HG02571 (cell line): Measurements from ENCODE around the gene SHE.

Experiments
- ATAC-seq: cut with Tn5 transposase; IDR thresholded peaks from one replicate; pipeline ENCODE4 v1.9.1; 2021; ENCODE audit warnings: mild to moderate bottlenecking, moderate library complexity; ENCODE audit not compliant: unreplicated experiment

Gene SHE

DNA sequence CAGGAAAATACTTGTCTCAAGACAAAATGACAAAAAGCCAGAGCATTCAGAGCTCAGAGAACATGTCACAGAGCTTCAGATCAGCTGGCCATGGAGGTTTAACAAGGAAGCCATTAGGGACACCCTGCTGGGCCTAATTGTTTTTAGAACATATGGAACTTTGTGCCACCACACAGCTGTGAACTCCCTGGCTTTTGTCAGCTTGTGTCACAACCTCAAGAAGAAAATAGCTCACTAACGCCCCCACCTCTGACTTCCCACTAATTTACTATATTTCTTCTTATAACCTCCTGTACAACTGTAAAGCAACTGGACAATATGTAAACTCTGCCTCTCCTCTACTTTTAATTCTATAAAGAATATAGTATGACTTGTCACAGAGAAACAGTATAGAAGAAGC lies 21.2 kb downstream of the SHE start:
- no peak for ATAC-seq

DNA sequence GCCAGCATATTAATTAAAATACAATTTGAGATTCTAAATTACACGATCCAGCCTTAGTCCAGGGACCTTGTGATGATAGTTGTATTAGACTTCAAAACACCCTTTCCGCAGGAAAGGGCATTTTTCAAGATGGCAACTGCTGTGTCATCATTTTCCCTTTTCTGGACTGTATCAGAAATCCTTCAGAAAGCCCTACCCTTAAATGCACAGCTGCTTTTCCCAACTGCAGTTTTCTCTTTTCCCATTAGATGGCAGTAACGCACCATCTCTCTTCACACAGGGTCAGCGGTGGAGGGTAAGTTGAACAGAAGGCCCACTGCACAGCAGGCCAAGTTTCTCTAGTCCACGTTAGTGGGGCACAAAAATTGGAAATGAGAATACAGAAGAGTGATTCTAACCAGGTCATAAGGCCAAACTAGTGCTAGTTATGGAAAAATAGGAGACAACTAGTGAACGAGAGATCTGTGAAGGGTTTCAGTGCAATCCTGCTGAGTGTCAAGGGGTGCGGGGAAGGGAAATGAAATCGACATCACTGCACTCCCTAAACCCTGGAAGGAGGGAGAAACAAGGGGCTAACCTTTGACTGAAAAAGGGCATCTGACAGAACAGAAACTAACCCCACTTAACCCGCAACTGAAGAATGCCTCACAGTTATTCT lies 22.3 kb downstream of the SHE start:
- ATAC-seq = no peak

DNA sequence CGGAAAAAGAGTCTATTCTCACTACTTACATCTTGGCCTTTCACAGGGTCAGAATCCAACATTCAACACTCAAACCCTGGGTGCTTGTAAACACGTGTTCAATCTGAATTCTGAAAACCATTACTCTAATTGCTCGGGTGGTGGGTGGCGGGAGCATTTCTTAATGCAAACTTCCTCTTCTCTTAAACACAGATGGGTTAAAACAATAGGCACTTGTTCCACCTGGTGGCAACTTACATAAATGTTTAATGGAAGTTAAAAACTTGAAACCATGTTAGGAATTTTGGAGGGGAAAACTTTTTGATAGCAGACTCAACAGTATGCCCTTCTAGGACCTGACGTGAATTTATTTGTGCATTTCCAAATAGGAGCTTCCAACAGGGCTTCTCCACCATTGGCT lies 23.6 kb downstream of the SHE start:
- ATAC-seq = no peak

DNA sequence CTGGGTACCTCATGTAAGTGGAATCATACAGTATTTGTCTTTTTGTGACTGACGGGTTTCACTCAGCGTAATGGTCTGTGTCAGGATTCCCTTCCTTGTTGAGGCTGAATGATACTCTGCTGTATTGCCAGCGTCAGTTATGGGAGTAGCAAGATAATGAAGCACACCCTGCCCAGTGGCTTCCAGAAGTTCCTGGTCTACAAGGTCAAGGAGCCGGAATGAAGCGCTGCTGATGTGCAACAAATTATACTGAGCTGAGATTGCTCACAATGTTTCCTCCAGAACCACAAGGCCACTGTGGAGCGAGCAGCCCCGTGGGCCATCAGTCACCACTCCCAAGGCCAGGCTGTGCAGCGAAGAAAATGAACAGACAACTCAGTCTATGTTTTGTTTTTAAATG lies 24.2 kb downstream of the SHE start:
- ATAC-seq = no peak

DNA sequence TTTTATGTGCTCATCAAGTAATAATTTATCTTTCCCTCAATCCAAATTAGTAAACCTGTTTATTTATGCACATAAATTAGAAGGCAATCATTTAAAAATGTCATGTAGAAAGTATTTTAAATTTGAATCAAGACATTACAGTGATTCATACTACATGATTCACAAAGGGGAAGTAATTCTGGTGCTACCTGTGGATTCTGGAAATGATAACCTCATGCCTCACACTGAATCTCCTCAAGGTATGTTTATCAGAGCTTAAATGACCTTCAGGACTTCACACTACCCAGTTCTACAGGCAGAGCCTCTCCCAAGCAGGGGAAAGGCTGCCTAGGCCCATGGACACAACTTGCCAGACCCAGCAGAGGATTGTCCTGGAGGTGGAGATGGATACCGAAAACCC lies 25.4 kb downstream of the SHE start:
- ATAC-seq = no peak

DNA sequence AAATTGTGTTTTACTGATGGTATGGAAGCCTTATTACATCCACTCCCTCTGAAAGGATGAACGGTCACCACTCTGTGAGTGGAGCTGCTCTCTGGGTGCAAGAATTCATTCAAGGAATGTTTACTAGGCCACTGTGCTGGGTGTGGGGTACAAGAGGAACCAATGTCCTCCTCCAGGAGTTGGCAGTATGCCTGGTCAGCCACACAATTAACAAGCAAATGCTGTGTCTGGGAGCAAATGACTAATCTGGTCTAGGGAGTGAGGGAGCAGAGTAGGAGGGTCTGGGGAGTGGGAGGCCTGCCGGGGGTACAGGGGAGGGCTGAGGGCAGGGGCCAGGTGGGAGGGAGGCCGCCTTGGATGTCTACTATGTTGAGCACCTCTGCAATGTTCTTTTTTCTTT lies 27.4 kb downstream of the SHE start:
- ATAC-seq = no peak

DNA sequence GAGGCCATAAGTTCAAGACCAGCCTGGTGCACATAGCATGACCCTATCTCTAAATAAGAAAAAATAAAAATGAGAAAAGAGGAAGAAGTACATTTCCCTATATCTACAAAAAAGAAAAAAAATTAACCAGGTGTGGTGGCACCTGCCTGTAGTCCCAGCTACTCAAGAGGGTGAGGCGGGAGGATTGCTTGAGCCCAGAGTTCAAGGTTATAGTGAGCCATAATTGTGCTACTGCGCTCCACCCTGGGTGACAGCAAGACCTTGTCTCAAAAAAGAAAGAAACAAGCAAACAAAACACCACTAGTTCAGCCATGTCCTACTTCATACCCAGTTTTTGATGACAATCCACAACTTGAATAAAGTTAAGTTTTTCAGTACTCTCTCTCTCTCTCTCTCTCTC lies 30.9 kb downstream of the SHE start:
- no peak for ATAC-seq

DNA sequence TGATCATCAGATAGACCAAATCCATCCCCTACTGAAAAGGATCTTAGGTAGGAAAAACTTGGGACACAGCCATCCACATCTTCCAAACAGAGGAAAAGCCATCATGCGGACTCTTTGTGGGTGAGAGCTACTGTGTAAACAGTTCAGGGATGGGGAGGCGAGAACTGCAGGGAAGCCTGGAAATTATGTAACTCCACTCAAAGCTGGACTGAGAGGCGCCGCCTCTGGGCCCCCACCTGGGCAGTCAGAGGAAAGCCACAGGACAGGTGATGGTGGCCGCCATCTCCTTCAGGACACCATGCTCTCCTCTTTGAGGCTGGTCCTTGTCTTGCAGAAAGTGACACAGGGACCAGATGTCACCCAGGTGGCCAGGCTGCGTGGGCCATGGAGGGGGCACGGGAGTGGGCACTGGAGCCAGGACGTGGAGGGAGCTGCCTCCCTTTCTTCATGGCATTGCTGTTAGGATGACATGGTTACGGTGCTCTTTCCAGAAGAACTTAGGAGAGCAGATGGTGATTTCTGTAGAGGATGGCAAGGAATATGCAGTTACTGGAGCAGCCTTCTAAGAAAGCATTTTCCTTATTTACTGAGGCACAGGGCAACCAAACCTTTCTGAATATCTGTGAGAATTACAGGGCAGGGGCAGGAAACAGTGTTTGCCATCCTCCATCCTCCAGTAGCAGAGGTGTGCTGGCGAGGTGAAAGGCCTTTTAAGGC lies 32.2 kb downstream of the SHE start:
- ATAC-seq = no peak

DNA sequence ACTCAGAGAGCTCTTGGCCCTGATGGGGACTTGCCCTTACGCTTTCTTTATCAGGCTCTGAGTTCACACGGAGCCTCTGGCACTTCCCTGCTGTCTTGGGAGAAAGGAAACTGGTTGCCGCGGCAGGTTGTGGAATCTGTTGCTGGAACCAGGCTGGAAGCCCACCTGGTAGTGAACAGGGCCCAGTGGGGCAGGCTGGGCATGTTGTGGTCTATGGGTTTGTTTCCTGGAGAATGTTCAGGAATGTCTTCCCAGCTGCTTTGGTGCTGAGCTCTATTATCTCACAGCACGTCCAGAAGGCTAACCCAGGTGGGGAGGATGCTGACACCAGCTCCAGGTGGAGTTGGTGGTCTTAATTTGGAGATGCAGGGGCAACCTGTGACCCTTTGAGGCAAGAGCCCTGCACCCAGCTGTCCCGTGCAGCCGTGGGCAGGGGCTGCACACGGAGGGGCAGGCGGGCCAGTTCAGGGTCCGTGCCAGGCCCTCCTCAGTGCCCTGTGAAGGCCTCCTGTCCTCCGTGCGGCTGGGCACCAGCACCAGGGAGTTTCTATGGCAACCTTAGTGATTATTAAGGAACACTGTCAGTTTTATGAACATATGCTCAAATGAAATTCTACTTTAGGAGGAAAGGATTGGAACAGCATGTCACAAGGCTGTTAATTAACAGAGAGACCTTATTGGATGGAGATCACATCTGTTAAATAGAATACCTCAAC lies 33.5 kb downstream of the SHE start:
- no peak for ATAC-seq

DNA sequence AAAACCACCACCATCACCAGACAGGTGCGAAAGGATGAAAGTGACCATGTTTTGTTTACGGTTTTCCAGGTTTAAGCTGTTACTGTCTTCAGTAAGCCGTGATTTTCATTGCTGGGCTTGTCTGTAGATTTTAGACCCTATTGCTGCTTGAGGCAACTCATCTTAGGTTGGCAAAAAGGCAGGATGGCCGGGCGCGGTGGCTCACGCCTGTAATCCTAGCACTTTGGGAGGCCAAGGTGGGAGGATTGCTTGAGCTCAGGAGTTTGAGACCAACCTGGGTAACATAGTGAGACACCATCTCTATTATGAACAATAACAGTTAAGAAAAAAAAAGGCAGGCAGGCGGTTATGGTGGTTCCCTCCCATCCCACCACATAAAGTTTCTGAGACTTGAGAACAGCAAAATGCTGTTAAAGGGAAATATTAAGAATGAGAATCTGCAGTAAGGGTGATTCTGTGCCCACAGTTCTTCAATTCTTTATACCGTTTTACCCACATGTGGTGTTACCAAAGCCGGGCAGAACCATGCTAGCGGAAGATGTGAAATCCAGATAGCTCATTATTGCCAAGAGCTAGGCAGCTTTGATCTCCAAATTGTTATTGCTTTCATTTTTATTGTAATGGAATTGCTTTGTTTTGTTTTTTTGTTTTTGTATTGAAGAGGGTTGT lies 34.6 kb downstream of the SHE start:
- no peak for ATAC-seq

DNA sequence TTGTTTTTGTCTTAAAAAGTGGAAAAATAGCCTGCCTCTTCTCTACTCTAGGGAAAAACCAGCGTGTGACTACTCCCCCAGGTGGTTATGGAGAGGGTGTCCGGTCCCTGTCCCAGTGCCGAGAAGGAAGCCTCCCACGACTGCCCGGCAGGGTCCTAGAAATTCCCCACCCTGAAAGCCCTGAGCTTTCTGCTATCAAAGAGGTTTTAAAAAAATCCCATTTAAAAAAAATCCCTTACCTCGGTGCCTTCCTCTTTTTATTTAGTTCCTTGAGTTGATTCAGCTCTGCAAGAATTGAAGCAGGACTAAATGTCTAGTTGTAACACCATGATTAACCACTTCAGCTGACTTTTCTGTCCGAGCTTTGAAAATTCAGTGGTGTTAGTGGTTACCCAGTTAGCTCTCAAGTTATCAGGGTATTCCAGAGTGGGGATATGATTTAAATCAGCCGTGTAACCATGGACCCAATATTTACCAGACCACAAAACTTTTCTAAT lies 35.2 kb downstream of the SHE start:
- ATAC-seq = no peak

DNA sequence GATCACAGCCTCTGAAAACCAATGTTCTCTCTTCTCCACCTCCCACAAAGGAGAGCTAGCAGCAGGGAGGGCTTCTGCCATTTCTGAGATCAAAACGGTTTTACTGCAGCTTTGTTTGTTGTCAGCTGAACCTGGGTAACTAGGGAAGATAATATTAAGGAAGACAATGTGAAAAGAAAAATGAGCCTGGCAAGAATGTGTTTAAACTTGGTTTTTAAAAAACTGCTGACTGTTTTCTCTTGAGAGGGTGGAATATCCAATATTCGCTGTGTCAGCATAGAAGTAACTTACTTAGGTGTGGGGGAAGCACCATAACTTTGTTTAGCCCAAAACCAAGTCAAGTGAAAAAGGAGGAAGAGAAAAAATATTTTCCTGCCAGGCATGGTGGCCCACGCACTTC lies 36.0 kb downstream of the SHE start:
- no peak for ATAC-seq

DNA sequence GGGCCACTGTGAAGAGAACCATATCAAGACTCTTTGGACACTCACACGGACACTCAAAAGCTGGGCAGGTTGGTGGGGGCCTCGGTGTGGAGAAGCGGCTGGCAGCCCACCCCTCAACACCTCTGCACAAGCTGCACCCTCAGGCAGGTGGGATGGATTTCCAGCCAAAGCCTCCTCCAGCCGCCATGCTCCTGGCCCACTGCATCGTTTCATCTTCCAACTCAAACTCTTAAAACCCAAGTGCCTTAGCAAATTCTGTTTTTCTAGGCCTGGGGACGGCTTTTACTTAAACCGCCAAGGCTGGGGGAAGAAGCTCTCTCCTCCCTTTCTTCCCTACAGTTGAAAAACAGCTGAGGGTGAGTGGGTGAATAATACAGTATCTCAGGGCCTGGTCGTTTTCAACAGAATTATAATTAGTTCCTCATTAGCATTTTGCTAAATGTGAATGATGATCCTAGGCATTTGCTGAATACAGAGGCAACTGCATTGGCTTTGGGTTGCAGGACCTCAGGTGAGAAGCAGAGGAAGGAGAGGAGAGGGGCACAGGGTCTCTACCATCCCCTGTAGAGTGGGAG lies 36.5 kb downstream of the SHE start:
- ATAC-seq = no peak

DNA sequence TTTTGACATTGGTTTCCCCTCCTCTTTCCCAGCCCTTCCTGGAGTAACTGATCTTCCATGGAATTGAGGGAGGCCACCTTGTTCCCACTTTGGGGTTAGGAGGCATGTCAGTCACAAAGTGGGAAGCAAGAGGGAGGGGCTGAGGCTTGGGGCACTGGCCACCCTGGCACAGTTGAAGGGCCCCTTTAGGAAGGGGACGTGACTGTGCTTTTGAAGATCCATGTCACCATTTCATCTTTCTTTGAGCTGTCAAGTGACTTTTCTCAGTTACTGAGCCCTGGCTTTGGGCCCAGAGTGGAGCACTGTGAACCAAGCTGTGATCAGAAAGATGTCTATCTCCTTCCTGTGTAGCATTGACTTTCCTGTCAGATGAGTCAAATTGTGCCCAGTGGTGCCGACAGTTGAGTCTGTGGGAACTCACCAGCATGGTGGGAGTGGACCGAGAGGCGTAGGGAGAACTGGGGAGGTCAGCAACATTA lies 38.7 kb downstream of the SHE start:
- no peak for ATAC-seq

DNA sequence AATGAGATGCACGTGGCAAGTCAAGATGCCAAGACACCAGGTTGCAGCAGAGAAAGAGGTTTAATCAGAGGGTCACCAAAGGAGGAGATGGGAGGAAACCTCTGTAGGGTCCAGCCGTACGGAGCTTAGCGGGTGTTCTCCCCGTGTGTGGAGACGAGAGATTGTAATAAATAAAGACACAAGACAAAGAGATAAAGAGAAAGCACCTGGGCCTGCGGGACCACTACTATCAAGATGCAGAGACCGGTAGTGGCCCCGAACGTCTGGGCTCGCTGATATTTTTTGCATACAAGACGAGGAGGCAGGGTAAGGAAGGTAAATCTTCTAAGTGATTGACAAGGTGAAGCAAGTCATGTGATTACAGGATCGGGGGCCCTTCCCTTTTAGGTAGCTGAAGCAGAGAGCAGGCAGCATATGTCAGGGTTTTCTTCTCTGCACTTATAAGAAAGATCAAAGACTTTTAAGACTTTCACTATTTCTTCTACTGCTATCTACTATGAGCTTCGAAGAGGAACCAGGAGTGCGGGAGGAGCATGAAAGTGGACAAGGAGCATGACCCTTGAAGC lies 41.4 kb downstream of the SHE start:
- no peak for ATAC-seq

DNA sequence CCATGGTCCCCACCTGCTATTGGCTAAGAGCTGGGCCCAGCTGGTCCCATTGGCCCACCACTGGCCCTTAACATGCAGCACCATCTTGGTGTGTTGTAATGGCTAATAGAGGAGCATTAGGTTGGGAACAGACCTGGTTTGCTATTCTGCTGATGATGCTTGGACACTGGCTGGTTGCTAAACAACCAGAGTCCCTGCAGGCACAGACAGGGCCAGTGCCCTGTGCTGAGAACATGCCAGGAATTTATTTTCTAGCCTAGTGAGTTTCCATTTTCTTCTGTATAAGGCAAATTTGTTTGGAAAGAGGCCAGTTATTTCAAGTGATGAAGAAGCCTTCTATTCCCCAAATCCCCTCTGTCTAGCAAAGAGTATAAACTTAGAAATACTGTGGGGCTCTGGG lies 43.1 kb downstream of the SHE start:
- no peak for ATAC-seq

DNA sequence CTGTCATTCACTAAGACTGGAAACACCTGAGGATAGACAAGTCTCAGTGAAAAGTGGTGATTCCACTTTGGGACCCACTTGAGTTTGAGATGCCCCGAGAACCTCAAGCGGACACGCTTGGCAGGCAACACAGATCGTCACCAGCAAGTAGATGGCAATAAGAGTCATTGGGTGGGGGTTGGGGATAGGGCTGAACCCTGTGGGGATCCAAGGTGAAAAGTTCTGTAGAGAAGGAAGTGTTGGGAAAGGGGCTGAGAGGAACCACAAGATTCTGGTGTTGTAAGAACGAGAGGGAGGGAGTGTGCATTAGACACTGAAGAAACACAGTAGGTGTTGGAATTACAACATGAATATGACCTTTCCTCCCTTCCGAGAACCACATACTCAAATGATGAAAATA lies 45.6 kb downstream of the SHE start:
- no peak for ATAC-seq

DNA sequence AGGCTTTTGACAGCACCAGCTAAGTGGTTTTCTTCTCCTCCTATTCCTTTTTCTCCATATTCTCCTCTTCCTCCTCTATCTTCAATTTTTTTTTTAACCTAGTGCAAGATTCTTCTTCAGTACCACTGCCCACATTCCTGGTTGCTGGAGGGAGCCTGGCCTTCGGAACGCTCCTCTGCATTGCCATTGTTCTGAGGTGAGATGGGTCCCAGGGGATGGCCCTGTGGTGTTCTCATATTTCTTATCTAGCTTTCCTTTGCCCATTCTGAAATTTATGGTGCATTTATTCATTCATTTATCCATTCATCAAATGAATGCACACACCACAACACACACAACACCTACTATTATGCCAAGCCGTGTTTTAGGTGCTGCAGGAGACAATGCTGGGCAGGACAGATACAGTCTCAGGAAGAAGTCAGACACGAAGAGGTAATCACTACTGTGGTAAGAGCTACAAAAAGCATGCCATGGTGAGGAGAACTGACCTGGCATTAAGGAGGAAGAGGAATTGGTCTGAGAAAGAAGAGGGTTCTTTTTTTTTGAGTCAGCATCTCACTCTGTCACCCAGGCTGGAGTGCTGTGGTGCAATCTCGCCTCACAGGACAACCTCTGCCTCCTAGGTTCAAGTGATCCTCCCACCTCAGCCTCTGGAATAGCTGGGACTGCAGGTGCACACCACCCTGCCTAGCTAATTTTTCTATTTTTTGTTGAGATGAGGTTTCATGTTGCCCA lies 47.7 kb downstream of the SHE start:
- ATAC-seq = no peak

DNA sequence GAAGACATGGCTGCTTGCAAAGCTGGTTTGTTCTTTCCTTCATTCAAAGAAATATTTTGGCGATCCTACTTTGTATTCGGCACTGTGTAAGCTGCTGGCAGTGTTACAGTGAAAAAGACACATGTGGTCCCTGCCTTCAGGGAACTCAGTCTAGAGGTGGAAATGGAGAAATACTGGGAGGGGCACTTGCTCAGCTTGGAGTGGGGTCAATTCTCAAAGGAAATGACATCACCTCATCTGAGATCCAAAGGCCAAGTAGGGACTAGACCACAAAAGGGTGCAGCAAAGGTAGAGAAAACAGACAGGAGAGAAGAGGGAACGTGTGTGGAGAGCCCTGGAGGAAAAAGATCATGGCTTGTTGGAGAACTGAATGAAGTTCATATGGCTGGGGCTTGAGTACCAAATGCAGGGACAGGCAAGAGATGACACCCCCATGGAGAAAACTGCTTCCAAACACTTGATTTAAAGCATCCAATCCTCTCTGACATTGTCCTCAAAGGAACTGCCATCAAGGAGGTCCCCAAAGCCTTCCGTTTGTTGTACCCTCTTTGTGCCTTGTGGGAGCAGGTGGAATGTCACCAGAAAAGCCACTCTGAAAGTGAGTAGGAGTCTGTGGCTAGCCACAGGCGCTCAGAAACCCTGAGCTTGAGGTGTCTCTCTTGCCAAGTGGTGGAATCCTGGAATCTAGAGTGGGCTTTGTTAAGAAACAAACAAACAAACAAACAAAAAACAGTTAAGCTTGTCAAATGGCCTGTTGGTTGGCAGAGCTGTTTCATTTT lies 48.4 kb downstream of the SHE start:
- ATAC-seq = no peak
